ENCODE measurements around the gene RELT. TPM values are rescaled to one million over a fixed set of nuclear protein-coding genes. Genes with fewer than 3 reads are reported as not detected.
A peak's percentile ranks its signal among the peaks of the same experiment; 100 is the strongest.

Gene RELT
- total RNA-seq, 1 experiment from 2014 or later, result 10.8 TPM

DNA sequence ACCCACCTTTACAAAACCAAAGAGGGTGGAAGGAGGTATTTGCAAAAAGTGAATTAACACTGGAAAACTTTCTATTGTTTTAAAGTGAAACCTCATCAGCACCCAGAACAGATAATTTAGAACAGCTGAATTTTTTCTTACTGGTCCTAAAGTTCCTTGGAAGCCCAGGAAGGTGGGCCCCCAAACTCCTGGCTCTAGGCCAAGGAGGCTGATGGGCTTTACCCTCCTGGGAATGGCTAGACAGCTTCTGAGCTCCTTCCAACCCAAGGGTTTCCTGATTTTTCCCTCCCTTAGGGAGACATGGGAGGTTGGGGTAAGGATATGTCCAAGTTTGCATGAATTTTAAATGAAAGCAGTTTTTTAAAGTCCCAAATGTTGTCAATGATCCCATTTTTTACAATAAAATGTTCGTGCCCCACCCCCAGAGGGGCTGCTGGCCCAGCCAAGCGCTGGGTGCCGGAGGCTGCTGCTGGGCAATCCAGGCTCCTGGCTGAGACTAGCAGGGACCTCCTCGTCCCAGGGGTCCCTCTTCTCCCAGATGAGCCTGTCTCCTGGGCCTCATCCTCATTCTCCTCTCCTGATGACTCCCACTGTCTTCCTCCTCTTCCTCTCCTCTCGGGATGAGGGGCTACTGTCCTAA lies 28.4 kb downstream of the RELT start:
- no peak for DNase-seq (ENCODE audit: low read depth)

- no peak for DNase-seq (ENCODE audit: low read depth)
Observed at GRCh38 chr11:73405146-73405510, 28.9 kb downstream of the RELT start.

- DNase-seq (ENCODE audit: low read depth), result no peak
Observed at GRCh38 chr11:73406131-73406530, 29.9 kb downstream of the RELT start.

GRCh38 chr11:73406619-73407018 lies 30.4 kb downstream of the RELT start:
- no peak for DNase-seq (ENCODE audit: low read depth)

DNA sequence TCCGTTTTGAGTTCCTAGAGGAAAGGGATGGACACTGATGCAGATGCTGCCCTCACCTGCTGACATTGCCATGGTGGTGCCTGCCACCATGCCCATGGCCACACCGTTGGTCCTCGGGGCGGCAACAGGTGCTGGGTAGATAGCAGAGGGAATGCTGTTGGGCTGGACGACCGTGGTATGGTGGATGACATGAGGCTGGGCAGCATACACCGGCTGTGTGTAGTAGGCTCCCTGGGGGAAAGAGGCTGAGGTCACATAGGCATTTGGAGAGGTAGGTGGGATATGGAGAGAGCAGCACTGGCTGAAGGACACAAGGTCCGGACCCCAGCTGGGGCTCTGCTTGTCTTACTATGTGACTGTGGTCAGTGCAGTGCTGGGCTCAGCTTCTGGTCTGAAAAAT lies 33.2 kb downstream of the RELT start:
- no peak for DNase-seq (ENCODE audit: low read depth)

DNA sequence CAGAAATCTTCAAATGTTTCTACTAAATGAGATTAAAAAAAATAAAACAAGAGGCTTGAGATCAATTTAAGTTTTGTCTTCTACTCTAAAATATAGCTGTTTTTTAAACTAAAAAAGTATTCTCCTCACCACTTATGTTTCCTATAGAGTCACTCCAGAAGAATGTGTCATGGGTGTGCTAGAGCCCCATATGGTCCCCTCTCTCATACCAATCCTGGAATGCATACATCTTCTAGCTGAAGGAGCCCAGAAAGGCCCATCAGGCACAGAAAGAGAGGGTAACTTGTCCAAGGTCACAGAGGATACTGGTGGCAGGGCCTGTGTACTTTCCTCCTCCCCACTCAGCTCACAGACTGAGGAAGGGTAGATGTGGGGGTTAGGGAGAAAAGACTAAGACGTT lies 34.4 kb downstream of the RELT start:
- DNase-seq (ENCODE audit: low read depth), result no peak

- no peak for DNase-seq (ENCODE audit: low read depth)
Observed at GRCh38 chr11:73411031-73411430, 34.8 kb downstream of the RELT start.

- DNase-seq (ENCODE audit: low read depth), result peak; percentile 70
Observed at GRCh38 chr11:73412308-73412707, 36.1 kb downstream of the RELT start.

- no peak for DNase-seq (ENCODE audit: low read depth)
Observed at GRCh38 chr11:73413256-73413655, 37.1 kb downstream of the RELT start.

DNA sequence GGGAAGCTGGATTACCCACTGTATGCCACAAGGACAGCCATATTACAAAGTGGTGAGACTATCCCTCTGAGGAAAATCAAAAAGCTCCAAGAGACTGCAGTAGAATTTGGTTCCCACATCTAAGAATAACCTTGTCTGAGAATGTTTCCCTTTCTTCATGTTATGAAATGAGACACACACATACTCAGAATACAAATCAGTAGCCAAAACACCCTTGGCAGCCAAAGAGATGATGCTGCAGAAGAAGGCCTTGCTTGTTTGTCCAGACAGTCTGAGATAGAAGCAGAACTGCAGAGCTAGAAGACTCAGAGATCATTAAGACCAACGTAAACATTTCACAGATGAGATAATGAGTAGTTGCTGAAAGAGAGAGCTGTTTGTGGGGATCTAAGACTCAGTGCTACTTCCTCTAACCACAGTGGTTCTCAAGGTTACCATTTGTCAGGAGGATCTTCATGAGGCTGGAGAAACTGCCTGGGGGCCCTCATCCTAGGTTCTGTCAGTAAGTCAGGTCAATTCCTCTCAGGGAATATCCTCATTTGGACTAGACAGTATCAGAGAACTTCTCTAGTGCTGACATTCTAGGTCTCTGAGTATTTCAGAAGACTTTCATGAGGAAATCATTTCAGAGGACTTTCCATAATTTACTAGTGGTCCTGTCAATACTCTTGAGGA lies 38.9 kb downstream of the RELT start:
- DNase-seq (ENCODE audit: low read depth), result peak; percentile 44

DNA sequence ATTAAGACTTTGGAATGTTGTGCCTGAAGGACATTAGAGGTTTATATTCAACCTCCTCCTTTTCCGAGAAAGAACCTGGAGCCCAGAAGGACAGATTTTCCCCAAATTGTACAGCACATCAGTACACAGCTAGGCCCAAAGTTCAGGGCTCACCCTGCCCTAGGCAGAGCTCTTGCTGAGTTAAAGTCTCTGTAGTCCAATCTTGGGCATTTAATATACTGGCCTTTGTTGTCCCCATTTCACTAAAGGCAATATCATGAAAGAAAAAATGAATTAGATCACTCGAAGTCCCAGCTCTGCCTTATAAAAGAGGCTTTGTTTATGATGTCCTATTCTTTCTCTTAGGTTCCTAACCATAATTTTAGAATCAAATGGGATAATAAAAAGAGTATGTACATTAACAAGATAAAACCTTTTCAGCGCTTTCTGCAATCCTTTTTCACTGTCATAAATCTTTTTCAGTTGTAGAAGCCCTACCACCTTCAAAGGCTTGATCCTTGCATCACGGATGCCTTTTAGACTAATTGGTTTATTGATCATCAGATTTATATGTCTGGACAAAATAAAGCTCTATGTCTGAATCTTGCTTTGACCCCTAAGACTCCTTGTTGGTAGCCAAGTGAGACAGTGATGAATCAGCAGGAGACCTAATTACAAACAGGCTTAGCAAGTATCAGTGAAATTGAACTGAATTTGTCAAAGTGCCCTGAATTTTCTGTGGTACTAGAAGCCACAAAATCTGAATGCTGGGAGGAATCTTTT lies 39.8 kb downstream of the RELT start:
- DNase-seq (ENCODE audit: low read depth), result peak; percentile 53

DNA sequence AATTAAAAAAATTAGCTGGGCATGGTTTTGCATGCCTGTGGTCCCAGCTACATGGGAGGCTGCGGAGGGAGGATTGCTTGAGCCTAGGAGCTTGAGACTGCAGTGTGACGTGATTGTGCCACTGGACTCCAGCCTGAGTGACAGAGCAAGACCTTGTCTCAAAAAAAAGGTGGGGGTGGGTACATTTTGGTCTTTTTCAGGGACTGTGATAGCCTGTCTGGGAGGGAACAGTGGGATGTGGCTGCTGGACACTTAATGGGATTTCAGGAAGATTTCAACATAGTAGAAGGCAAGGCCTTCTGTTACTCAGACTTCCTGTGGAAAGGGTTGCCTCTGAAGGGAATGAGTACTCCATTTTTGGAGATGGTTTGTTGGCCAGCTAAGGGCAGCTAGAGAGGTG lies 40.6 kb downstream of the RELT start:
- DNase-seq (ENCODE audit: low read depth), result no peak

GRCh38 chr11:73420136-73420535 lies 43.9 kb downstream of the RELT start:
- DNase-seq (ENCODE audit: low read depth), result no peak

- no peak for DNase-seq (ENCODE audit: low read depth)
Observed at GRCh38 chr11:73422886-73423285, 46.7 kb downstream of the RELT start.

DNA sequence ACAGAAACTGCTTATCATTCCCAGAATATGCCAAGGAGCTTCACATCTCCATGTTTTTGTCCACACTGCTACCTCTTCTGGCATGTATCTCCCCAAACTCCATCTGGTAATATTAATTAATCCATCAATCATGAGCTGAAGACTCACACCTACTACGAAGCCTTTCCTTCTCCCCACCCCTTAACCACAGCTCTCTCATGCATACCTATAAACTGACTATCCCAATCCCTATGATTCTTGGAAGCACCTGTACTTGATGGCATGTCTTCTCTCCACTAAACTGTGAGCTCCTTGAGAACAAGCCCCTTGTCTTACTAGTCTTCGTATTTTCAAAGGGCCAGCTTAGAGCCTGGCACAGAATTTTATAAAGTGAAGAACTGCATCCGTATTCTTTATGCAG lies 47.3 kb downstream of the RELT start:
- no peak for DNase-seq (ENCODE audit: low read depth)

GRCh38 chr11:73425108-73425507 lies 48.9 kb downstream of the RELT start:
- no peak for DNase-seq (ENCODE audit: low read depth)

- DNase-seq (ENCODE audit: low read depth), result no peak
Observed at GRCh38 chr11:73426219-73426850, 50.1 kb downstream of the RELT start.

DNA sequence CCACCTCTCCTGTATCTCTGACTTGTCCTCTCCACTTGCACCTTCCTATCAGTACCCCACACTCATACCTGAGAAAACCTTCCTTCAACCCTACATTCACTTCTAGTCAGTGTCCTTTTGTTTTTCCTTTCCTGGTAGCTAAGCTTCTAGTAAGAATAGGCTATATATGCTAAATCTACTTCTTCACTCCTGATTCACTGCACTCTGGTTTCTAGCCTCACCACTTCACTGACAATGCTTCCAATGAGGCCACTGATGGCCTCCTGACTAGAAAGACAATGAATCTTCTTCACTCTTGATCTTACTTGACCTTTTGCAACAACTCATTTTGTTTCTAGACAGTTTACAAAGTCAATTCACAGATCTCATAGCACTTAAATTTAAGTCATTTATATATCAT lies 52.0 kb downstream of the RELT start:
- DNase-seq (ENCODE audit: low read depth), result no peak

- no peak for DNase-seq (ENCODE audit: low read depth)
Observed at GRCh38 chr11:73428699-73429098, 52.5 kb downstream of the RELT start.

DNA sequence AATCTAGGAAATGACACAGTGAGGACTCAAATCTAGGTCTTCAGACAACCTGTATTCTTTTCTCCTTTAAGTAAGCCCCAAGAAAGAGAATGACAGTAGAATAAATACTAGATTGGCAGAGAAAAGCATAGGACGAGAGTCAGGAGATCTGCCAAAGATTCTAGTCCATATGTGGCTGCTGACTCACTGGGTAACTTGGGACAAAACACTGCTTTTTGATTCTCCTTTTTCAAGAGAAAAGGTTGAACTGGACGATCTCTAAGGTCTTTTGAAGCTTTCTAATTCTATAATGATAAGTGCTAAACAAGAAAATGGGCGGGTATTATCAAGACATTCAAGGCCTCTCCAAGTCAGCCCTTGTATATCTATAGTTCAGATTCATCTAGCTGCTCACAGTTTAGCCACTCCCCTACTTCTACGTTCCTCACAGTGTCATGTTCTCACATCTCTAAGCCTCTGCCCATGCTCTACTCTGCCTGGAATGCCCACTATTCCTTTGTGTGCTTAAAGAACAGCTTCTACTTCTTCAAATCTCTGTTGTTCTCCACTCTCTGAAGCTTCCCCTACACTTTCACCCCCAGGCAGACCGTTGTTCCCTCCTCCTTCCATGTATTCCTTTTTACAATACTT lies 53.0 kb downstream of the RELT start:
- DNase-seq (ENCODE audit: low read depth), result peak; percentile 31

DNA sequence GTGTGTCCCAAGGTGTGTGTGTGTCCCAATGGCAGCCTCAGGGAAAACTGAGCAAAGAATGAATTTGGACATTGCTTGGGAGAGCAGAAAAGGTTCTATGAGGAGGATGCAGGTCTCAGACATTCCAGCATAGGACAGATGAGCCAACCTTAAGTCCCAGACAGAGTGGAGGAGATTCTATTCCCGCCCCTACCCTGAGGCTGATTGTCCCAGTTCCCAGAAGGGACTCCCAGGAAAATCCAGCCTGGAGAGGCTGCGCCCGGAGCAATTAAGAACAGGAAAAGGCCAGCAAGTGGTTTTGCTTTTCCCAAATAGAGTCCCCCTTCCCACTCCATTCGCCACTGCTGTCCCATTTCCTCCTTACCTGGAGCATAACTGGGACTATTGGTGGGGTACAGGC lies 54.1 kb downstream of the RELT start:
- DNase-seq (ENCODE audit: low read depth), result no peak

GRCh38 chr11:73431396-73431795 lies 55.2 kb downstream of the RELT start:
- DNase-seq (ENCODE audit: low read depth), result no peak
